RWPE2 (cell line): ENCODE results near the gene TMBIM1.

Source experiments
- ATAC-seq: fragments of 200-7000 bp; cut with Tn5 transposase; 3 replicates; pipeline ENCODE4 v1.9.1; 2021; ENCODE audit warnings: low read depth
- DNase-seq: peaks from one replicate; pipeline ENCODE4 v3.0.0-alpha.2; 2020; ENCODE audit warnings: low spot score
- H3K27ac ChIP-seq: fragments of 450-650 bp; 2 replicates; pipeline ENCODE4 v1.5.1; 2017; ENCODE audit warnings: mild to moderate bottlenecking; ENCODE audit not compliant: poor library complexity, severe bottlenecking
- H3K27me3 ChIP-seq: fragments of 250-450 bp; sonication (Bioruptor Pico); 2 replicates; pipeline ENCODE4 v1.5.1; 2021; ENCODE audit warnings: mild to moderate bottlenecking, moderate library complexity; ENCODE audit not compliant: insufficient read depth, poor library complexity, severe bottlenecking
- H3K36me3 ChIP-seq: fragments of 250-450 bp; sonication (Bioruptor Pico); 2 replicates; pipeline ENCODE4 v1.5.1; 2020; ENCODE audit warnings: low read depth, mild to moderate bottlenecking, moderate library complexity
- H3K4me1 ChIP-seq: fragments of 250-450 bp; sonication (Bioruptor Pico); 2 replicates; pipeline ENCODE4 v1.5.1; 2021; ENCODE audit warnings: mild to moderate bottlenecking, moderate library complexity; ENCODE audit not compliant: insufficient read depth, poor library complexity, severe bottlenecking
- H3K4me3 ChIP-seq: fragments of 250-450 bp; sonication (Bioruptor Pico); 2 replicates; pipeline ENCODE4 v1.5.1; 2021; ENCODE audit warnings: mild to moderate bottlenecking, moderate library complexity; ENCODE audit not compliant: severe bottlenecking
- H3K9me3 ChIP-seq: fragments of 250-450 bp; sonication (Bioruptor Pico); 2 replicates; pipeline ENCODE4 v1.5.1; 2021; ENCODE audit warnings: mild to moderate bottlenecking, moderate library complexity; ENCODE audit not compliant: severe bottlenecking
- TF ChIP-seq, protein P1 (sequence below): fragments of 450-650 bp; IDR thresholded peaks from one replicate; pipeline ENCODE4 v1.5.1; 2017; ENCODE audit warnings: mild to moderate bottlenecking, moderate library complexity; ENCODE audit not compliant: poor library complexity, severe bottlenecking

The TMBIM1 gene

GRCh38 chr2:218257390-218257981 is 34.8 kb downstream of the TMBIM1 start:
- Histone ChIP-seq H3K27ac (peak overlapping the region; percentile 11), H3K4me1 (no peaks in the 10 kb centered on the region), H3K36me3 (peaks cover 41% of the 10 kb centered on the region), H3K27me3 (no peaks in the 10 kb centered on the region), H3K9me3 (no peaks in the 10 kb centered on the region), H3K4me3 (no peak overlapping the region)
- DNase-seq (no peak), ATAC-seq (no peak)
- TF ChIP-seq, protein P1, sequence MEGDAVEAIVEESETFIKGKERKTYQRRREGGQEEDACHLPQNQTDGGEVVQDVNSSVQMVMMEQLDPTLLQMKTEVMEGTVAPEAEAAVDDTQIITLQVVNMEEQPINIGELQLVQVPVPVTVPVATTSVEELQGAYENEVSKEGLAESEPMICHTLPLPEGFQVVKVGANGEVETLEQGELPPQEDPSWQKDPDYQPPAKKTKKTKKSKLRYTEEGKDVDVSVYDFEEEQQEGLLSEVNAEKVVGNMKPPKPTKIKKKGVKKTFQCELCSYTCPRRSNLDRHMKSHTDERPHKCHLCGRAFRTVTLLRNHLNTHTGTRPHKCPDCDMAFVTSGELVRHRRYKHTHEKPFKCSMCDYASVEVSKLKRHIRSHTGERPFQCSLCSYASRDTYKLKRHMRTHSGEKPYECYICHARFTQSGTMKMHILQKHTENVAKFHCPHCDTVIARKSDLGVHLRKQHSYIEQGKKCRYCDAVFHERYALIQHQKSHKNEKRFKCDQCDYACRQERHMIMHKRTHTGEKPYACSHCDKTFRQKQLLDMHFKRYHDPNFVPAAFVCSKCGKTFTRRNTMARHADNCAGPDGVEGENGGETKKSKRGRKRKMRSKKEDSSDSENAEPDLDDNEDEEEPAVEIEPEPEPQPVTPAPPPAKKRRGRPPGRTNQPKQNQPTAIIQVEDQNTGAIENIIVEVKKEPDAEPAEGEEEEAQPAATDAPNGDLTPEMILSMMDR = peak; percentile 65

GRCh38 chr2:218256612-218257350 is 35.5 kb downstream of the TMBIM1 start:
- TF ChIP-seq, protein P1 = no peak
- peak overlapping the region; percentile 11 for H3K27ac ChIP-seq
- H3K4me3 ChIP-seq = no peak overlapping the region
- no peaks in the 10 kb centered on the region for H3K9me3 ChIP-seq
- H3K27me3 ChIP-seq = no peaks in the 10 kb centered on the region
- ATAC-seq = no peak
- no peaks in the 10 kb centered on the region for H3K4me1 ChIP-seq
- peaks cover 48% of the 10 kb centered on the region for H3K36me3 ChIP-seq
- DNase-seq = no peak

DNA sequence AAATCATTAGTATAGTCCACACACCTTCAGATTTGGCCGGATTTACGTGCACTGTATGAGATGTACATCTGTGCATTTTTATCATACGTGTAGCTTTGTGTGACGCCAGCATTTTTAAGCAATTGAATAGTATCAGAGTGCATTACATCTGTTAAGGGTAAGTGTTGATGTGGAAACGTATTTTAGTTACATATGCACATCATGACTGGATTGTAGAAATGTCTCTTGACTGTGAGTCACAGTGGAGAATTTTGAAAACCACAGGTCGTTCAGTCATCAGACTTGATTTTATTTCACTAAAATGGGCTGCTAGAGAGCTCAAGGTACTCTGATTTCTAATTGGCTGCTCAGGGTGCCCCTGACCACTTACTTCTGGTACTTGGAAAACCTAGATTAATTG is 36.9 kb downstream of the TMBIM1 start:
- Histone ChIP-seq H3K27me3 (no peaks in the 10 kb centered on the region), H3K27ac (no peak overlapping the region), H3K36me3 (peaks cover 61% of the 10 kb centered on the region), H3K4me3 (no peak overlapping the region), H3K9me3 (no peaks in the 10 kb centered on the region), H3K4me1 (no peaks in the 10 kb centered on the region)
- ATAC-seq (no peak), DNase-seq (no peak)
- TF ChIP-seq, protein P1 = no peak

GRCh38 chr2:218253232-218253625 is 39.1 kb downstream of the TMBIM1 start:
- H3K9me3 ChIP-seq = no peaks in the 10 kb centered on the region
- DNase-seq = no peak
- H3K4me1 ChIP-seq = no peaks in the 10 kb centered on the region
- TF ChIP-seq, protein P1 = no peak
- peaks cover 83% of the 10 kb centered on the region for H3K36me3 ChIP-seq
- H3K4me3 ChIP-seq = no peak overlapping the region
- H3K27ac ChIP-seq = no peak overlapping the region
- no peak for ATAC-seq
- no peaks in the 10 kb centered on the region for H3K27me3 ChIP-seq

GRCh38 chr2:218252509-218253231 is 39.6 kb downstream of the TMBIM1 start:
- peaks cover 89% of the 10 kb centered on the region for H3K36me3 ChIP-seq
- H3K4me3 ChIP-seq = no peak overlapping the region
- ATAC-seq (no peak), DNase-seq (no peak)
- H3K27ac ChIP-seq = no peak overlapping the region
- H3K27me3 ChIP-seq = no peaks in the 10 kb centered on the region
- TF ChIP-seq, protein P1 = no peak
- H3K4me1 ChIP-seq = no peaks in the 10 kb centered on the region
- no peaks in the 10 kb centered on the region for H3K9me3 ChIP-seq
